Stromal cell of bone marrow (primary cell): Measurements from ENCODE around the gene LRRC74A.
"Not testable (repeated sequence)": the region's sequence is repeated elsewhere in the genome, so short reads cannot be mapped to it uniquely, and the experiment has no call there.

Source experiments
- DNase-seq: peaks from one replicate; pipeline ENCODE4 v3.0.0-alpha.2; 2012; ENCODE audit warnings: low read depth

LRRC74A gene

GRCh38 chr14:76891391-76891790, 65.2 kb downstream of the LRRC74A start:
- no peak for DNase-seq

GRCh38 chr14:76894308-76894707, 68.1 kb downstream of the LRRC74A start:
- DNase-seq, result no peak

- DNase-seq, result not testable (repeated sequence)
Measured at GRCh38 chr14:76898006-76898405, 71.8 kb downstream of the LRRC74A start.

GRCh38 chr14:76900682-76901081, 74.5 kb downstream of the LRRC74A start:
- DNase-seq, result no peak

GRCh38 chr14:76901171-76902055, 75.2 kb downstream of the LRRC74A start:
- DNase-seq, result no peak

GRCh38 chr14:76902591-76902990, 76.4 kb downstream of the LRRC74A start:
- DNase-seq, result no peak

- DNase-seq, result peak; percentile 73
Measured at GRCh38 chr14:76904100-76904739, 78.0 kb downstream of the LRRC74A start.

GRCh38 chr14:76904740-76905569, 78.7 kb downstream of the LRRC74A start:
- peak; percentile 93 for DNase-seq

GRCh38 chr14:76908834-76909233, 82.6 kb downstream of the LRRC74A start:
- no peak for DNase-seq

GRCh38 chr14:76909266-76909665, 83.1 kb downstream of the LRRC74A start:
- no peak for DNase-seq

- no peak for DNase-seq
Measured at GRCh38 chr14:76910371-76910890, 84.2 kb downstream of the LRRC74A start.

- DNase-seq, result no peak
Measured at GRCh38 chr14:76911473-76911872, 85.3 kb downstream of the LRRC74A start.

GRCh38 chr14:76914533-76915081, 88.4 kb downstream of the LRRC74A start:
- not testable (repeated sequence) for DNase-seq

GRCh38 chr14:76916040-76916715, 90.0 kb downstream of the LRRC74A start:
- DNase-seq, result no peak

GRCh38 chr14:76917158-76917596, 91.0 kb downstream of the LRRC74A start:
- no peak for DNase-seq

- no peak for DNase-seq
Measured at GRCh38 chr14:76917745-76918255, 91.6 kb downstream of the LRRC74A start.

- peak; percentile 82 for DNase-seq
Measured at GRCh38 chr14:76918256-76918781, 92.1 kb downstream of the LRRC74A start.

- peak; percentile 98 for DNase-seq
Measured at GRCh38 chr14:76918782-76919394, 92.7 kb downstream of the LRRC74A start.
